Subcutaneous adipose tissue (tissue), 4 donors: ENCODE data around the gene SLC6A13. TPM values are rescaled to one million over a fixed set of nuclear protein-coding genes. Genes with fewer than 3 reads are reported as not detected.

Experiments
- total RNA-seq, 4 donors: library from RNA; depleted of rRNA; stranded (reverse); fragments of >200 nt; gene quantifications; one replicate each; pipeline ENCODE4 v1.1.0, GENCODE V29; 2016
- TF ChIP-seq, protein P1 (sequence below): fragments of 450-650 bp; IDR thresholded peaks from one replicate; pipeline ENCODE4 v1.5.1; 2016; ENCODE audit warnings: low read depth, mild to moderate bottlenecking, control low read depth, antibody characterized with exemption, moderate library complexity

The SLC6A13 gene
- total RNA-seq, 4 donors from 2014 or later: 0.88 TPM; not detected in 3

DNA sequence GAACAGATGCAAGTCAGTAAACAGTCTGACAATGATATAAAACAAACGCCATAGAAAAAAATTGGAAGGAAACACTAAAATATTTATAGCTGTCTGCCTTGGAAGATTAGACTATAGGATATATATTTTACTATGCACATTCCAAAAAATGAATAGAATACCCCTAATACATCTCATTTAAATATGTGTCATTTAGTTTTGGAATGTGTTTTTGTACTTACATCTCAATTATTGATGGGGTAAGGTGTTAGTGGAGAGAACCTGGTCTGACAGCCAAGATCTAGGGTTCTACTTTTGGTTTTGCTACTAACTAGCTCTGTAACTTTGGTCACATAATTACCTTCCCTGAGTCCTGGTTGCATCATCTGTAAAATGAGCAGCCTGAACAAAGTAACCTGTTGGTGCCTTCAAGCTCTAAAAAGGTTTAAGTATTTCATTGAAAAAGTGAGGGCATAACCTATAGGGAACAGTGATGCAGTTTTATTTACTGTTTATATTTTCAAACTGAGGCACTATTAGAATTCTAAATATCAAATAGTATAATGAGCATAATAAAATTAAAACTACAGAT is 28.6 kb upstream of the SLC6A13 start:
- TF ChIP-seq, protein P1, sequence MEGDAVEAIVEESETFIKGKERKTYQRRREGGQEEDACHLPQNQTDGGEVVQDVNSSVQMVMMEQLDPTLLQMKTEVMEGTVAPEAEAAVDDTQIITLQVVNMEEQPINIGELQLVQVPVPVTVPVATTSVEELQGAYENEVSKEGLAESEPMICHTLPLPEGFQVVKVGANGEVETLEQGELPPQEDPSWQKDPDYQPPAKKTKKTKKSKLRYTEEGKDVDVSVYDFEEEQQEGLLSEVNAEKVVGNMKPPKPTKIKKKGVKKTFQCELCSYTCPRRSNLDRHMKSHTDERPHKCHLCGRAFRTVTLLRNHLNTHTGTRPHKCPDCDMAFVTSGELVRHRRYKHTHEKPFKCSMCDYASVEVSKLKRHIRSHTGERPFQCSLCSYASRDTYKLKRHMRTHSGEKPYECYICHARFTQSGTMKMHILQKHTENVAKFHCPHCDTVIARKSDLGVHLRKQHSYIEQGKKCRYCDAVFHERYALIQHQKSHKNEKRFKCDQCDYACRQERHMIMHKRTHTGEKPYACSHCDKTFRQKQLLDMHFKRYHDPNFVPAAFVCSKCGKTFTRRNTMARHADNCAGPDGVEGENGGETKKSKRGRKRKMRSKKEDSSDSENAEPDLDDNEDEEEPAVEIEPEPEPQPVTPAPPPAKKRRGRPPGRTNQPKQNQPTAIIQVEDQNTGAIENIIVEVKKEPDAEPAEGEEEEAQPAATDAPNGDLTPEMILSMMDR: no peak

DNA sequence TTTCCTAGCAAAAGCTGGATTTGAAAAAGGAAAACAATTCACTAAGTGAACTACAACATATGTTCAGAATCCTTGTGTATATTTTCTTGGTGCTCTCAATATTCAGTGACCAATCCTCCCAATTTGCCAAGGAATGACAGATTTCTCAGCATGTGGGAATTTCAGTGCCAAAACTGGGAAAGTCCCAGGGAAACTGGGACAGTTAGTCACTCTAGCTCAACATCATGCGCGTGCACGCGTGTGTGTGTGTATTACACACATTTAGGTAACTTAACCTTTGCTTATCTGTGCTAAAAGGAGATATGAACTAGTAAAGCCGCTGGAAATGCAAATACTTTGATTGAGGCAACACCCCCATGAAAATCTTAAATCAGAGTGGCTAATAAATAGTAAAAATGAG is 26.1 kb upstream of the SLC6A13 start:
- TF ChIP-seq, protein P1: no peak

DNA sequence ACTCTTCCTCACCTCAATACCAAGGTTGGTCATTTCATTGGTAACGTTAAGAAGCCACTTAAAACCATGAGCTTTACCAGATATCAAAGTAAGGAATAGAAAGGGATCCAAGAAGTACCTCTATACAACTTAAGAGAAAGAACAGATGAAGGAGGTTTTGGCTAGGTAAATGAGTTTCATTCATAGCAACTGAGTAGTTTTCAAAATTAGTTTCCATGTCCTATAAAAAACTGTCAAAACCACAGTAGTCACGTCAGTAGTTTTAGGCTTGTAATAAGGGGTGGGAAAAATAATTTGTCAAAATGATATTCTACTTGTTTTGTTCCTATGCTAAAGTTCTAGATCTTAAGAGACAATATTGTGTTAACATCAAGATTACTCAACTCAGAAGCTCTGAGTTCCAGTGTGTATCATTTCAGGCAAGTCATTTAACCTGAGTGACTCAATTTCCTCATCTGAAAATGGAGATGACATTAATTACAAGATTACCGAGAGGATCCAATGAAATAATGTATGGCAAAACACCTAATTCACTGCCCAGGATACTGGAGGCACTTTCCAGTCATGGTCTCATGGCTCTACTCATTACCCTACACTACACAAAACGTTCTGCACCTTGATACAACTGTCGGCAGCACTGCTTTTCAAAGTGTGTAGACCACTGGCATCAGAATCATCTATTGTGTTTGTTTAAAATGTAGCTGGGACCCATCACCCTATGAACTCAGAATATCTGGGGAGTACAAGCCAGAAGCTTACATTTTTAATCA is 24.1 kb upstream of the SLC6A13 start:
- TF ChIP-seq, protein P1: no peak

DNA sequence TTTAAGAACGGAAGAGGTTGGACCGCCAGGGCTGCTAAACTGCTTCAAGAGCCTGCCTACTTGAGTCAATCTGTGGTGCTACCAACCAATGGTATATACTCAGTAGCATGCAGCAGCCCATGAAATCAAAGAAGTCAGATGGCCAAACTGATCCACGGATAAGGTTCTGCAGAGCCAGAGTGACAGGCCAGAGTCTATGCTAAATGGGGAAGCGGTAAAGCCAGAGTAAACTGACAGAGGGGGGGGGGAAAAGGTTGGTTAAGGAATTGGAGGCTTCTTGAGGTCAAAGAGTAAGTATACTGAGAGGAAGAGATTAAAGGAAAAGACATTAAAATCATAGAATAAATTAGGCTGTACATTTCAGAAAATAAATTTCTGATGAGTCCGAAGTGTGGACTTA is 15.4 kb upstream of the SLC6A13 start:
- TF ChIP-seq, protein P1: no peak

DNA sequence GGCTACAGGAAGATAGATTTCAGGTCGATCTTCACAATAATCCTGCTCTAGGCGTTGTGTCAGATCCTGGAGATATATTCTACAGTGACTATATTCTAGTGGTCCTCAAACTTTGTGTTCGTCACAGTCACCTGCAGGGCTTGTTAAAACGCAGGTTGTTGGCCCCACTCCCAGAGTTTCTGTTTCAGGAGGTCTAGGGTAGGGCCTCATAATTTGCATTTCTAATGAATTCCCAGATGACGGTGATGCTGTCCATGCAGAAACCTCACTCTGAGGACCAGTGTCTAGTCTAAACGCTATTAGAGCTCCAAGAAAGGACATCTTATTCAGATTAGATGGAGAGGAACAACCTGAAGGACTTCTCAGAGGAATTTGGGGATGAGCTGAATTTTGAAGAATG is 13.2 kb upstream of the SLC6A13 start:
- TF ChIP-seq, protein P1: no peak

DNA sequence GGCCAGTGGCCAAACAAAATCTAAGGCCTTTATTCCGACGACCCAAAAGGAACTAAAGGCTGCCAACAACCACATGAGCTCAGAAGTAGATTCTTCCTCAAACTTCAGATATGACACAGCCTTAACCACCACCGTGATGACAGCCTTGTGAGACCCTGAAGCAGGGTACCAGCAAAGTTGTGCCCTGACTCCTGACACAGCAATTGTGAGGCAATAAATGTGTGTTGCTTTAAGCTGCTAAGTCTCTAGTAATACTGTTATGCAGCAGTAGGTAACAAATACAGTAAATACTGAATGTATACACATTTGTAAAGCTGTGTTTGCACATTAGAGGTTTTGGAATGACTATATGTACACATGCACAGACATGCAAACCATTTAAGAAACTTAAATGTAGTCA is 10.7 kb upstream of the SLC6A13 start:
- TF ChIP-seq, protein P1: no peak

DNA sequence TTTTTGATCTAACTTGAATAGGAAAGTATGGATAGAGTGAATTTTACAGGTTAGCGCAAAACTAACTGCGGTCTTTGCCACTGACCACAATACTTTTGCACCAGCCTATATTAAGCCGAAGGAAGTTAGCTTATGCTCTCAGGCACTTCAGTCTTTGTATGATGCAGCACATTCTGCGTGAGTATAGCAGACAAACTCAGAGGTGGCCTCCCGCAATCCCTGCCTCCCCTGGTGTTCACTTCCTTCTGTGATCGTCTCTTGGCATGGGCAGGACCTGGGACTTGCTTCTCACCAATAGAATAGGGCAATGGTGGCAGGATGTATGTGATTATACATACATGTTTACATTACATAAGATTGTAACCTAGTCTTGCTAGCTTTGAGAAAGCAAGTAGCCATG is 10.3 kb upstream of the SLC6A13 start:
- TF ChIP-seq, protein P1: no peak
